IMR-90 (cell line): ENCODE data around the gene PCDH11Y. TPM values are rescaled to one million over a fixed set of nuclear protein-coding genes. Genes with fewer than 3 reads are reported as not detected.
"Not testable (repeated sequence)": the region's sequence is repeated elsewhere in the genome, so short reads cannot be mapped to it uniquely, and the experiment has no call there.

ENCODE experiments used
- ATAC-seq: fragments of 200-7000 bp; cut with Tn5 transposase; 2 replicates; pipeline ENCODE4 v1.9.1; 2020; ENCODE audit warnings: low read depth, mild to moderate bottlenecking, moderate library complexity
- BruUV-seq: library from RNA; stranded (reverse); fragments of 400-500 nt; replicated peaks from 2 replicates; lab custom pipeline; 2021; lab: Mats Ljungman, UMichigan
- CTCF ChIA-PET: fragments of 300-600 bp; formaldehyde crosslinking; extraction: SDS; loops from one replicate; lab custom pipeline; 2021; ENCODE audit warnings: antibody characterized with exemption; lab: Yijun Ruan, JAX
- POLR2A ChIA-PET: fragments of 300-600 bp; sonication (Branson Sonifier 250); formaldehyde crosslinking; loops from one replicate; lab custom pipeline; 2022; ENCODE audit warnings: antibody characterized with exemption; ENCODE audit not compliant: unreplicated experiment; lab: Charles Lee
- DNase-seq: peaks from one replicate; pipeline ENCODE4 v3.0.0; 2013
- H2AFZ ChIP-seq: replicated peaks from 2 replicates; pipeline ENCODE3; 2013; ENCODE audit warnings: low read length, mild to moderate bottlenecking; ENCODE audit not compliant: poor library complexity
- H2AK5ac ChIP-seq: 2 replicates; pipeline ENCODE4 v1.6.1; 2013; ENCODE audit warnings: low read depth, low read length, inconsistent platforms
- H2AK9ac ChIP-seq: replicated peaks from 2 replicates; pipeline ENCODE3; 2013; ENCODE audit warnings: mild to moderate bottlenecking, low read depth, low read length, moderate library complexity; ENCODE audit not compliant: poor library complexity
- H2BK120ac ChIP-seq: 2 replicates; pipeline ENCODE4 v1.6.1; 2013; ENCODE audit warnings: low read depth, low read length, inconsistent platforms
- H2BK15ac ChIP-seq: 3 replicates; pipeline ENCODE4 v1.6.1; 2013; ENCODE audit warnings: low read depth, low read length, inconsistent platforms
- H2BK20ac ChIP-seq: 2 replicates; pipeline ENCODE4 v1.6.1; 2013; ENCODE audit warnings: low read depth, mild to moderate bottlenecking, inconsistent platforms, low read length, moderate library complexity
- H2BK5ac ChIP-seq: 2 replicates; pipeline ENCODE4 v1.6.1; 2013; ENCODE audit warnings: mild to moderate bottlenecking, low read depth, low read length, inconsistent platforms; ENCODE audit not compliant: poor library complexity, severe bottlenecking
- H3K14ac ChIP-seq: replicated peaks from 2 replicates; pipeline ENCODE4 v1.6.1; 2013; ENCODE audit warnings: low read depth, low read length, inconsistent platforms
- H3K18ac ChIP-seq: 2 replicates; pipeline ENCODE4 v1.6.1; 2013; ENCODE audit warnings: low read depth, low read length, control low read depth
- H3K23ac ChIP-seq: 2 replicates; pipeline ENCODE4 v1.6.1; 2013; ENCODE audit warnings: low read depth, low read length, inconsistent platforms
- H3K27ac ChIP-seq: 2 replicates; pipeline ENCODE4 v1.5.1; 2013; ENCODE audit warnings: mild to moderate bottlenecking, control low read depth, low read length; ENCODE audit not compliant: insufficient read depth
- H3K27me3 ChIP-seq: 2 replicates; pipeline ENCODE4 v1.6.1; 2013; ENCODE audit warnings: low read length; ENCODE audit not compliant: control insufficient read depth, insufficient read depth
- H3K36me3 ChIP-seq: 2 replicates; pipeline ENCODE4 v1.6.1; 2013; ENCODE audit warnings: low read length, mixed read lengths; ENCODE audit not compliant: control insufficient read depth, insufficient read depth
- H3K4ac ChIP-seq: 2 replicates; pipeline ENCODE4 v1.6.1; 2013; ENCODE audit warnings: low read depth, low read length, inconsistent platforms
- H3K4me1 ChIP-seq: 2 replicates; pipeline ENCODE4 v1.6.1; 2013; ENCODE audit warnings: low read length, mixed read lengths; ENCODE audit not compliant: control insufficient read depth, insufficient read depth
- H3K4me2 ChIP-seq: 2 replicates; pipeline ENCODE4 v1.6.1; 2013; ENCODE audit warnings: low read depth, mild to moderate bottlenecking, control low read depth, low read length, moderate library complexity
- H3K4me3 ChIP-seq: 2 replicates; pipeline ENCODE4 v1.5.1; 2013; ENCODE audit warnings: low read depth, mild to moderate bottlenecking, control low read depth, low read length, moderate library complexity; ENCODE audit not compliant: insufficient read depth
- H3K56ac ChIP-seq: 2 replicates; pipeline ENCODE4 v1.6.1; 2013; ENCODE audit warnings: low read length, inconsistent platforms; ENCODE audit not compliant: insufficient read depth; ENCODE audit errors: extremely low read depth
- H3K79me1 ChIP-seq, 2 experiments: 2 replicates each; pipeline ENCODE4 v1.6.1; 2013; ENCODE audit warnings: low read length in 2 of 2, inconsistent platforms in 1 of 2, low read depth in 1 of 2
- H3K9ac ChIP-seq: 2 replicates; pipeline ENCODE4 v1.6.1; 2013; ENCODE audit warnings: low read depth, low read length, control low read depth
- H3K9me1 ChIP-seq: 2 replicates; pipeline ENCODE4 v1.6.1; 2013; ENCODE audit warnings: low read length, inconsistent platforms; ENCODE audit not compliant: insufficient read depth
- H3K9me3 ChIP-seq: 2 replicates; pipeline ENCODE4 v1.6.1; 2013; ENCODE audit warnings: low read length; ENCODE audit not compliant: control insufficient read depth, insufficient read depth
- H4K20me1 ChIP-seq: 2 replicates; pipeline ENCODE4 v1.6.1; 2013; ENCODE audit warnings: low read length, inconsistent platforms; ENCODE audit not compliant: insufficient read depth
- H4K5ac ChIP-seq: 2 replicates; pipeline ENCODE4 v1.6.1; 2013; ENCODE audit warnings: mild to moderate bottlenecking, low read depth, low read length, control low read depth
- H4K8ac ChIP-seq, 2 experiments: 2 replicates each; pipeline ENCODE4 v1.6.1; 2013; ENCODE audit warnings: low read depth in 2 of 2, low read length in 2 of 2, control low read depth in 1 of 2, inconsistent platforms in 1 of 2
- H4K91ac ChIP-seq: 2 replicates; pipeline ENCODE4 v1.6.1; 2013; ENCODE audit warnings: low read depth, low read length, inconsistent platforms; ENCODE audit not compliant: insufficient read depth
- WGBS, 2 experiments: methylation state at CpG; one replicate each; pipeline versions ENCODE4 v1.1.5 to v1.1.7; 2013; ENCODE audit warnings: missing lambda C conversion rate in 2 of 2; ENCODE audit not compliant: insufficient read length in 1 of 2; ENCODE audit errors: extremely low coverage in 2 of 2; 5-methylcytosine and 5-hydroxymethylcytosine counted together
- dilution Hi-C: fragments of 300-500 bp; cut with HindIII; formaldehyde crosslinking; loops from one replicate; pipeline ENCODE4 v1.14.3; 2018; ENCODE audit warnings: low sequenced_read_pairs; ENCODE audit not compliant: unreplicated experiment
- in situ Hi-C: fragments of 300-500 bp; cut with MboI; formaldehyde crosslinking; loops from 3 replicates; pipeline ENCODE4 v1.14.3; 2019; ENCODE audit warnings: low sequenced_read_pairs, inconsistent platforms, mixed read lengths
- intact Hi-C: fragments of 100-400 bp; cut with micrococcal nuclease; formaldehyde crosslinking; loops from 2 replicates; pipeline ENCODE4 v1.10.0; 2022
- polyA plus RNA-seq, 3 experiments: library from polyadenylated mRNA; depleted of rRNA; stranded (reverse); fragments of >200 nt; gene quantifications; 2 replicates each; pipeline ENCODE4 v1.2.3, GENCODE V29; 2012; ENCODE audit warnings: low replicate concordance in 1 of 3
- total RNA-seq: library from RNA; depleted of rRNA; stranded (reverse); fragments of >200 nt; gene quantifications from 2 replicates; pipeline ENCODE4 v1.2.3, GENCODE V29; 2012

Gene PCDH11Y
- total and polyA plus RNA-seq, 2 of the 4 experiments (the other 2 are of a cell fraction), result not detected

DNA sequence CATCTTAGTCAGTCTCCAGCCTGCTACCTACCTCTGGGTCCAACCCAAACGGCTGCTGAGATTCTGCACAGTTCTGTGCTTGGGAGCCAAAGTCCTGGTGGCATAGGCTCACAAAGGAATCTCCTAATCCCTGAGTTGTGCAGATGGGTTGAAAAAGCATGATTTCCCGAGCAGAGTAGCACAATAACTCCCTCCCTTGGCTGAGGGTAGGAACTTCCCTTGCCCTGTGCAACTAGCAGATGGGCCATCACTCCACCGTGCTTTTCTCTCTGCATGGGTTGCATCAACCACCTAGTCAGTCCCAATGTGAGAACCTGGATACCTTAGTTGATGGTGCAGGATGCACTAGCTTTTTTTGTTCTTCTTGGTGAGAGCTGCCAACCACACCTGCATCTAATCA lies 82.9 kb downstream of the PCDH11Y start:
- H3K36me3 ChIP-seq, H3K79me1 ChIP-seq, H4K91ac ChIP-seq, H3K14ac ChIP-seq, H3K18ac ChIP-seq, H3K9me1 ChIP-seq, H4K5ac ChIP-seq, H3K4me3 ChIP-seq, dilution Hi-C loops, H4K20me1 ChIP-seq, CTCF ChIA-PET, in situ Hi-C loops, H3K56ac ChIP-seq, H2AFZ ChIP-seq, BruUV-seq, H3K4me1 ChIP-seq, POLR2A ChIA-PET, H2BK5ac ChIP-seq, H4K8ac ChIP-seq, H2BK15ac ChIP-seq, H3K27me3 ChIP-seq, H3K9ac ChIP-seq, H3K23ac ChIP-seq, ATAC-seq, H2BK20ac ChIP-seq, H2AK5ac ChIP-seq, H3K9me3 ChIP-seq, DNase-seq, intact Hi-C loops, H2BK120ac ChIP-seq, H2AK9ac ChIP-seq, H3K4me2 ChIP-seq, H3K27ac ChIP-seq, H3K4ac ChIP-seq: not testable (repeated sequence)
- no CpG with 5 or more reads among the region's 3 CpGs for WGBS, 2 experiments

DNA sequence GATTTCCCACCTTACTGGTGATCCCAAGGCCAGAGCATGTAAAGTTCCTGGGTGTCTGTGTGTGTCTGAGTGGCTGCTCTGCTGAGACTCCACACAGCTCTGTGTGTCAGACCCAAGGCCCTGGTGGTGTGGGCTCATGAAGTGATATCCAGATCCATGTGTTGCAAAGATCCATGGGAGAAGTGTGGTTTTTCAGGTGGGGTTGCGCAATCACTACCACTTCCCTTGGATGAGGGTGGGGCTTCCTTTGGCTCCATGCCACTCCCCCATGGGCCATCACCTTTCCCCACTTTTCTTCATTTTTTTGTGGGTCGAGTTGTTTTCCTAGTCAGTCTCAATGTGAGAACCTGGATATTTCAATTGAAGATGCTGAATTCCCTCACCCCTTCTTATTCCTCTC lies 182.9 kb downstream of the PCDH11Y start:
- intact Hi-C loops, H3K4me1 ChIP-seq, H4K8ac ChIP-seq, H4K5ac ChIP-seq, BruUV-seq, H3K4me3 ChIP-seq, H3K14ac ChIP-seq, H4K20me1 ChIP-seq, in situ Hi-C loops, H3K4me2 ChIP-seq, H2AK5ac ChIP-seq, H2AFZ ChIP-seq, H4K91ac ChIP-seq, ATAC-seq, H2BK5ac ChIP-seq, H2BK15ac ChIP-seq, H2BK120ac ChIP-seq, H2BK20ac ChIP-seq, H2AK9ac ChIP-seq, dilution Hi-C loops, H3K9ac ChIP-seq, CTCF ChIA-PET, H3K56ac ChIP-seq, POLR2A ChIA-PET, H3K27ac ChIP-seq, H3K27me3 ChIP-seq, H3K9me3 ChIP-seq, H3K79me1 ChIP-seq, H3K36me3 ChIP-seq, DNase-seq, H3K4ac ChIP-seq, H3K18ac ChIP-seq, H3K23ac ChIP-seq, H3K9me1 ChIP-seq: not testable (repeated sequence)
- WGBS, 2 experiments, result no CpG with 5 or more reads among the region's 2 CpGs
